A172 (cell line): Measurements from ENCODE around the gene VPS26A. TPM values are rescaled to one million over a fixed set of nuclear protein-coding genes. Genes with fewer than 3 reads are reported as not detected.
"Not testable (repeated sequence)": the region's sequence is repeated elsewhere in the genome, so short reads cannot be mapped to it uniquely, and the experiment has no call there.

Experiments used
- DNase-seq: peaks from one replicate; pipeline ENCODE4 v3.0.0-alpha.2; 2015; ENCODE audit warnings: low spot score
- total RNA-seq: library from RNA; depleted of rRNA; stranded (reverse); fragments of >200 nt; shearing (Covaris generic); gene quantifications from 2 replicates; pipeline ENCODE4 v1.2.3, GENCODE V29; 2014

The VPS26A gene
- total RNA-seq, 1 experiment from 2014 or later: 46.6 TPM

DNA sequence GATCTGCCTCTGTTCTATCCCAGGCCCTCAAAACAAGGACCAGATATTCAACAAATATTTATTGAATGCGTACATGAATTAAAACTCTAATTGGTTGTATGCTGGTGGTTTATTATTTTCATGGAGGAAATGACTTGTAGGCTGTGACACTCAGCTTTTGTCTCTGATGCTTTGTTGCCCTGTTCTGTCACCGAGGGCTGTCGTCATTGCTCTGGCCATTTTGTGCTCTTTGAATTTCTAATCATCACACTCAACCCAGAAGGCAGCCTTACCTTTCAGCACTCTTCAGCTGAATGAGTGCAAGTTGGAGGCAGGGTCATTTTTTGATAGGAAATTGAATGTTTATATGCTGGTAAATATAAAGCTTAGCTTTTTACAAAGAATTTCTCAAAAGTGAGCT lies 21.5 kb upstream of the VPS26A start:
- DNase-seq: no peak

DNA sequence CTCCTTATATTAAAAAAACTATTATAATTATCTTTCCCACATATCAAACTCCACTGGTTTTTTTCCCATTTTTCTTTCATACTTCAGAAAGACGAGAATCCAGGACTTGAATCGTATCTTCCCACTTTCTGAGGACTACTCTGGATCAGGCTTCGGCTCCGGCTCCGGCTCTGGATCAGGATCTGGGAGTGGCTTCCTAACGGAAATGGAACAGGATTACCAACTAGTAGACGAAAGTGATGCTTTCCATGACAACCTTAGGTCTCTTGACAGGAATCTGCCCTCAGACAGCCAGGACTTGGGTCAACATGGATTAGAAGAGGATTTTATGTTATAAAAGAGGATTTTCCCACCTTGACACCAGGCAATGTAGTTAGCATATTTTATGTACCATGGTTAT lies 20.2 kb upstream of the VPS26A start:
- DNase-seq: no peak

DNA sequence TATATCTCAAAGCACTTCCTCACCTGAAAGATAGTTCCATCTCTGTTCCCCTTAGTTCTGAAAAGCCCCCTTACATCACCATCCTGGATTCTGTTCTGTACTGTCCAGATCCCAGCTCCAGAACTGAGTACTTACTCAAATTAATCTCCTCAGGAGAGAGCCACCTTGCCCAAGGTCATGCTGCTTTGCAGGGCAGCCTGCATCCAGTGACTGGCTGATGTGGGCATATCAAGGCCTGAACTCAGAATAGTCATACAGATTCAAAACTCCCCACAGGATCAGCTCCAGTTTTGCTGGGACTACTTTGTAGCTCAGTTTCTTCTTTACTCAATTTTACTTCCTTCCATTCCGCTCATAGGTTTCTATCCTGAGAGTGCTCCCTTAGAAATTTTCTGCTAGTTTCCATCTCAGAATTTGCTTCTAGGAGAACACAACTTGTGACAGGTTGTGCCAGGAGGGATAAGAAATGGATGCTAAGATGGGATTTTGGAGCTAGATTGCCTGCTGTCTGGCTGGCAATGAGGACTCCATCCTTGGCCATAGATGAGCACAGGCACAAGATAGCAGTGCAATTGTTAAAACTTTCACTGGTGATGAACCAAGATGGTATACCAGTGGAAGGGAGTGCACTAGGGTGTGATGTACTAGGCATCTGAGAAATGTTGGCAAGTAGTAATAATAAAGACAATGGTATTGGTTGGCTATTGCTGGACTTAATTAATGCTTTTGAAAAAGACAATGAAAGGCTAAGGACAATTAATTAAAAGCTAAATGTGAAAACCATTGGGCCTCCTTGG lies 18.8 kb upstream of the VPS26A start:
- no peak for DNase-seq

DNA sequence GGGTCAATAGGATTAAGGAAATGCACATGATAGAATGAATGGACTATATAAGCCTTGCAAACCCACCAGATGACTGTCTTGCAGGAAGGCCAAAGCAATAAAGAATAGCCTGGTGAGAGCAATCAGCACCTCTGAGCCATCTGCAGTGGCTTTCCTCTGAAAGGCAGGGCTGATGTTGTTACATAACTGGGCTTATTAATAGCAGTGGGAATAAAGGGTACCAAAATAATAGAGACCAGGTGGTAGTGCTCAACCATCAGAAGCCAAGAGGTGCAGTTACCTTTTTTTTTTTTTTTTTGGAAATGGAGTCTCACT lies 16.8 kb upstream of the VPS26A start:
- no peak for DNase-seq

DNA sequence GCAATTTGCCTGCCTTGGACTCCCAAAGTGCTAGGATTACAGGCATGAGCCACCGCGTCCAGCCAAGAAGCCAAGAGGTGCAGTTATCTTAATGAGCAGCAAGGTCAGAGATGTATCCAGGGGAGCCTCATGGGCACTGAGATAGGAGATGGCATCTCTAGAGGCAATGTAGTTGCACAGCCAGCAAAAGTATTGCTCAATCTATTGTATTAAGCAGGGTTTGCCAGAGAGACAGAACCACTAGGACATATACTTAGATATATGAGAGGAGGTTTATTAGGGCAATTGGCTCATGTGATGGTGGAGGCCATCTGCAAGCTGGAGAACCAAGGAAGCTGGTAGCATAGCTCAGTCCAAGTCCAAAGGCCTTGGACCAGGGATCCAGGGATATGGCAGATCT lies 16.3 kb upstream of the VPS26A start:
- no peak for DNase-seq

DNA sequence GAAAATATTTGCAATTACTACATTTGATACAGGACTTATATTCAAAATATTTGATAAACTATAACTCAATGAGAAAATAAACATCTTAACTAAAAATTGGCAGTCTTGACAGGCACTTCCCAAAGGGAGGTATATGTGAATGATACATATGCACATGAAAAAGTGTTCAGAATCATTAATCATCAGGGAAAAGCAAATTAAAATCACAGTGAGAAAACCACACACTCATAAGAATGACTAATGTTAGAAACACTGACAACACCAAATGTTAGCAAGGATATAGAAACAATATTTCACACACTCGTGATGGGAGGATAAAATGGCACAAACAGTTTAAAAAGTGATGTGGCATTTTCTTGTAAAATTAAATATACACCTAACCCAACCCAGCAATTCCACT lies 4.1 kb upstream of the VPS26A start:
- peak; percentile 38 for DNase-seq

DNA sequence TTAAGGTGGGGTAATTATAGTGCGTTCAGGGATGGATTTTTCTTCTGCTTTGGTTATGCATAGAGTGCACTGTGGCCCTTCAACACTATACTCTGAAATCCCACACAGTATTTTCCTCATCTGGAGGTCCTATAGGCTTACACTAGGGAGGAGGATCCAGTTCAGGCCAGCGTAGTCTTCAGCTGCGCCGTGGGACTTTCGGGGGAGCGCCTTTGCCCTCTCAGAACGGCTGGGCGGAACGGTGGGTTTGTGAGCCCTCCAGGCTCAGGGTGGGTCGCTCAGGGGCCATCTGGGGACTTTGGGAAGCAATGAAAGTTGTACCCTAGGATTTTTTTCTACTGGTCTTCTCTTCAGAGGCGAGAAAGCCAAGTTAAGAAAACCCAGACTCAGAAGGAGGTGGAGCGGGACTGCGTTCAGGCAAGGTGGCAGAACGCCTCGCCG lies 652 bp upstream of the VPS26A start:
- no peak for DNase-seq

DNA sequence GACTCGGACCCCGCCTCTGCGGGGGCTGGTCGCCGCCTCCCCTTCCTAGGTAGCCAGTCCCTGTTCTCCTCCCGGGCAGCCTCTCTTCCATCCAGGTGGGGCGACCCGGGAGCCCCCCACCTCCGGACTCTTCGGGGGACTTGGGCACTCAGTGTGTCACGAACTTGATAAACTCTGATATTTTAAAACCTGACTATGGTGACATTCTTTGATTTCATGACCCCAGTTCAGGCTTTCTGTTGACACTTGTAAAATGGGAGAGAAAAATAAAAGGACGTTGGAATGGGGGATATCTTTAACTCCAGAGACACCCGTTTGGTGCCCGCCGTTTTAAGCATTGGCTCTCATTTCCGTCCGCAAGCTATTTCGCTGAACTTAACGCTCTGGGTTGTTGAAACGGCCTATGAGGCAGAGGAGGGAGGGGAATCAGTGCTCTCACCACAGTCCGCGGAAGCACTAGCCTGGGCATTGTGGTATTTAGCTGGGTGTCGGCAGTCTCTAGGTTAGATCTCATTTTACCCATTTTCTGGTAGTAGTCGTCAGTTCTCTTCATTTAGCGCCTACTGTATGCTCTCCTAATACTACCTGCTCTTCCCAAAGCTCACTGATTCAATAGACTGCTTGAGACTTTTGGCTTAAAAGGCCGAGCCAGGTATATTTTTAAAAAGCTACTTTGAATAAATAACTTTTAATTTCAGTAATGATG lies 738 bp downstream of the VPS26A start:
- DNase-seq: peak; percentile 65

DNA sequence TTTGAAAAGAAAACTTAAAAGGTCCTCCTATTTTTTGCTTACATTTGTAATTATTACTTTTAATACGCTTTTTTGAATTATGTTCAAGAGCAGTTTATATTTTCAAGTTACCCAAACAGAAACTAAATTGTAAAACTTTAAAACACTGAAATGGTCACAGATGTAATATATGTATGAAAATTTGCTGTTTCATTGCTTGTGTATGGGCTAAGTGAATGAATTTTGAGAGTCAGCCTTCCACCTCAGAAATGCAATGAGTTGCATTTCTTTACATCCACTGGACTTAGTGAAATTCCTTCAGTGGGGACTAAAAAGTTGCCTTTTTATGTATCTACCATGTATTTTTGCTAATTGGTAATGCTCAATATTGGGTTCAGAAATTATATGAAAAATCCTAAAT lies 1.6 kb downstream of the VPS26A start:
- DNase-seq: no peak

DNA sequence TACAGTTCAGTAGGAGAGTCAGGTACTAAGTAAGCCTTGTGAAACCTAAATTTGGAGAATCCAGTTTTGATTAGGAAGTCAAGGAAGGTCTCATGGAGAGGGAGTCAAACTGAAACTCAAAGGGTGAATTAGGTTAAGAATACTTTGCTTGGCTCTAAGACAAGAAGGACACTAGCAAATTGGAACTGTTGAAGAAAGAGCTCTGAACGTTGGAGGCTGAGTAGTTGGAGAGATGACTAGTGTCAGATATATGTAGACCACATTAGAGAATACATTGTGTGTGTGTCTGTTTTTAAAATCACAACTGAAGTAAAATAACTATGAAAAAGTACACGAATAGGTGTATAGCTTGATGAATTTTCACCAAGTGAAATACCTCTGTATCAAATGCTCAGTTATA lies 6.3 kb downstream of the VPS26A start:
- no peak for DNase-seq

DNA sequence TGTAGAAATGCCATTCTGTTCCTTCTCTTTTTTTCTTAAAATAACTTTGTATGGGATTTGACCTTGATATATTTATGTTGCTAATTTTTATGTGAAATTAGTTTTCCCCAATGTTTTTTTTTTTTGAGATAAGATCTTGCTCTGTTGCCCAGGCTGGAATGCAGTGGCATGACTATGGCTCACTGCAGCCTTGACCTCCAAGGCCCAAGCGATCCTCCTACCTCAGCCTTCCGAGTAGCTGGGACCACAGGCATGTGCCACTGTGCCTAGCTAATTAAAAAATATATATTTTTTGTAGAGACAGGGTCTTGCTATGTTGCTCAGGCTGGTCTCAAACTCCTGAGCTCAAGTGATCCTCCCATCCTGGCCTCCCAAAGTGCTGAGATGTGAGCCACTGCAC lies 16.0 kb downstream of the VPS26A start:
- no peak for DNase-seq

DNA sequence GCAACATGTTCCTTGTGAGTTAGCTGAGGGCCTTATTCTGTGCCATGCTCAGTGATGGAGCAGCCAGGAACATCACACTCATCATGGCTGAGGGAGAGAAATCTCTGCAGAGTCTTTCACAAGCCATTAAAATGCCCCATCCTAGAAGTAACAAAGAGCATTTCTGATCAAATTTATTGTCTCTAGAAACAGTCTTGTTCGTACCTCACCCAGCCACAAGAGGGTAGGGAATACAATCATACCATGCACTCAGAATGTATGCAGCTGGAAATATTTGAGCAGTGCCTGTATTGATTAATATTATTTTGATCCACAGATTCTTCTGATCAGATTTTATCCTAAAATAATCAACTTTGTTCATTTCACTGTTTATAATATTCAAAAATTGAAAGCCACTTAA lies 17.3 kb downstream of the VPS26A start:
- no peak for DNase-seq

DNA sequence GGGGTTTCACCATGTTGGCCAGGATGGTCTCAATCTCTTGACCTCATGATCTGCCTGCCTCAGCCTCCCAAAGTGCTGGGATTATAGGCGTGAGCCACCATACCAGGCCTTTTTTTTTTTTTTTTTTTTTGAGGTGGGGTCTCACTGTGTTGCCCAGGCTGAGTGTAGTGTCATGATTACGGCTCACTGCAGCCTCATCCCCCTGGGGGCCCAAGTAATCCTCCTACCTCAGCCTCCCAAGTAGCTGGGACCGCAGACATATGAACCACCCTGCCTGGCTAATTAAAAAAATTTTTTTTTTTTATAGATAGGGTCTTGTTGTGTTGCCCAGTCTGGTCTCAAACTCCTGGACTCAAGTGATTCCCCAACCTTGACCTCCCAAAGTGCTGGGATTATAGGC lies 18.1 kb downstream of the VPS26A start:
- not testable (repeated sequence) for DNase-seq

DNA sequence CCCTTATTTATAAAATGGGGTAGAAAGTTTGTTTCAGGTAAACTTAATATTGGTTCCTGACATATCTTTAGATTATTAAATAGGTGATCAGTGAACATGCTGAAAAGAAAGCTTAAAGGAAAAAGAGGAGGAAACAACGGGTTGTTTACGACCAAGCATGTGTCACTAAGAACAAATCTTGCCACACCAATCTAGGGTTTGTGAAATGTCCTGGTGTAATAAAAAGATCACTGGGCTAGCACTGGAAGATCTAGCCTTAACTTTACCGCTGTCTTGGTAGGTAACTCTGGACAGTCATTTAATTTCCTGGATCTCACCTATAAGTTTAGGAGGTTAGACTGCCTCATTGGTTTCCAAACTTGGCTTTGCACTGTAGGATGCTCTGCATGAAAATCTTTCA lies 19.0 kb downstream of the VPS26A start:
- DNase-seq: no peak

DNA sequence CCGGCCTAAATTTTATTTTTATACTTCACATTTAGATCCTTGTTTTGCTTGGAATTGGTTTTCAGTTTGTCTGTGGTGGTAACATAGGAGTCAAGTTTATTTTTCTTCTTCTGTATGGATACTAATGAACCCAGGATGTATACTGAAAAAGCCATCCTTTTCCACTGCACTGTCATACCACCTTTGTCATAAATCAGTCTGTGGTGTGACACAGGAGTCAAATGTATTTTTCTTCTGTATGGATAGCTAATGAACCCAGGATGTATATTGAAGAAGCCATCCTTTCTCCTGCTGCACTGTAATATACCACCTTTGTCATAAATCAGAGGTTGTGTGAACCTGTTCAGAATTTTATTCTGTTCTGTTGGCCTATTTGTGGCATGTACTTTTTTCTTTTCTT lies 21.4 kb downstream of the VPS26A start:
- no peak for DNase-seq

DNA sequence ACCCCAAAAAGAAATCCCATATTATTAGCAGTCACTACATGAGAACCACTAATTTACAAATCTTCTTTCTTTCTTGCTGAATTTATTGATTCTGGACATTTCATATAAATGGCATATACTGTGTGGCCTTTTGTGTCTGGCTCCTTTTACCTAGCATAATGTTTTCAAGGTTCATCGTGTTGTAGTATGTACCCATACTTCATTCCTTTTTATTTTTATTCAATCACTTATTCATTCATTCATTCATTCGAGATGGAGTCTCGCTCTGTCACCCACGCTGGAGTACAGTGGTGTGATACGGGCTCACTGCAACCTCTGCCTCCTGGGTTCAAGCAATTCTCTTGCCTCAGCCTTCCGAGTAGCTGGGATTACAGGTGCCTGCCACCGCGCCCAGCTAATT lies 21.9 kb downstream of the VPS26A start:
- DNase-seq: no peak

DNA sequence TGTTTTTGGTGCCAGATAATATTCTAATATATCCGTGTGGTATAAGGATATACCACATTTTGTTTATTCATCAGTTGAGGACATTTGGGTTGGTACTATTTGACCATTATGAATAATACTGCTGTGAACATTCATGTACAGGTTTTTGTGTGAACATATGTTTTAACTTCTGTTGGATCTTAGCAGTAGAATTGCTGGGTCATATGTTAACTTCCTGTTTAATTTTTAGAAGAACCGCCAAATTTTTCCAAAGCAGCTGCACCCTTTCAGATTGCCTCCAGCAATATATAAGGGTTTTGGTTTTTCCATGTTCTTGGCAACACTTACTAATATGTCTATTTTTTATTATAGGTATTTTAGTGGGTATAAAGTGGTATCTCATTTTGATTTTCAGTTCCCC lies 22.8 kb downstream of the VPS26A start:
- DNase-seq: no peak

DNA sequence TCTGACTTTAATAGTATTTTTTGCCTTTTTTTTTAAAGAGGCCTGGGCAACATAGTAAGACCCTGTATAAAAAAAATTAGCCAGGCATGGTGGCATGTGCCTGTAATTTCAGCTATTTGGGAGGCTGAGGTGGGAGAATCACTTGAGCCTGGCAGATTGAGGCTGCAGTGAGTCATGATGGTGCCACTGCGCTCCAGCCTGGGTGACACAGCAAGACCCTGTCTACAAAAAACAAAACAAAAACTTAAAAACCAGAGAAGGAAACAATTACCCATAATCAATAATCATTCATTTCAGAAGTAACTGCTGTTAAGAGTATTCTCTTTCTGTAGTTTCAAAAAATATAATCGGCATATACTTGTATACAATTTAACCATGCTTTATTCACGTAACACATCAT lies 28.0 kb downstream of the VPS26A start:
- no peak for DNase-seq

DNA sequence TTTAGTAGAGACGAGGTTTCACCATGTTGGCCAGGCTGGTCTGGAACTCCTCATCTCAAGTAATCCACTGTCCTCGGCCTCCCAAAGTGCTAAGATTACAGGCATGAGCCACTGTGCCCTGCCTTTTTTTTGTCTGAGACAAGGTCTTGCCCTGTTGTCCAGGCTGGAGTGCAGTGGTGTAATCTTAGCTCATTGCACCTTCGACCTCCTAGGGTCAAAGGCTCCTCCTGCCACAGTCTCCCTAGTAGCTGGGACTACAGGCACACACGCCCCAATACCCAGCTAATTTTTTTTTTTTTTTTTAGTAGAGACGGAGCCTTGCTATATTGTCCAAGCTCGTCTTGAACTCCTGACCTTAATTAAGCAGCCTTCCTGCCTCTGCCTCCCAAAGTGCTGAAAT lies 29.2 kb downstream of the VPS26A start:
- DNase-seq: no peak

DNA sequence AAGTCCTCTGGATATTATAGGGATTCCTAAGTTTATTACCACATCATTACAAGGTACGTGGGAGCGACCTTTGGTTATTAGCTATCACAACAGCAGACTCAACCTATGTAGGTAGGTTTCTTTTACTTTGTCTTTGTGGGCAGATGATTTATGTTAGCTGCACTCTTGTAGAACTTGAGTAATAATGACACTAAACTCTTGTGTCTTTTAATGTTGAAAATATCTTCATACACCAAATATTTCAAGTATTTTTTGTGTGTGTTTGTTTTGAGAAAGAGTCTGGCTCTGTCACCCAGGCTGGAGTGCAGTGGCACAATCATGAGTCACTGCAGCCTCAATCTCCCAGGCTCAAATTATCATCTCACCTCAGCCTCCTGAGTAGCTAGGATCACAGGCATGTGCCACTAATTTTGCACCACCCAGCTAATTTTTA lies 36.8 kb downstream of the VPS26A start:
- DNase-seq: peak; percentile 76

DNA sequence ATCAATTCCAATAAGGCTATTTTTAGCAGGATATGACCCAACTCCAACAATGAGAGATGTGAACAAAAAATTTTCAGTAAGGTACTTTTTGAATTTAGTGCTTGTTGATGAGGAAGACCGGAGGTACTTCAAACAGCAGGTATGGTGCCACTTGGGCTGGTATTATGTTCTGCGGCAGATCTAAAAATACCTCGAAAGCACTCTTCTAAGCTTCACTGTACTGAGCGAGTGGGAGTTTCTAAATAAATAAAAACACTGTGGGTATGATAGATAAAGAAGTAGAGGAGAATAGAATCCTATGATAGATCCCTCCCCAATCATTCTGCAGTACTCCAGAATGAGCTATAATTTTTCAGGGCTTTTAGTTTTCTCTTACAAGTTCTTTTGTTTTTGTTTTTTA lies 44.5 kb downstream of the VPS26A start:
- DNase-seq: no peak

DNA sequence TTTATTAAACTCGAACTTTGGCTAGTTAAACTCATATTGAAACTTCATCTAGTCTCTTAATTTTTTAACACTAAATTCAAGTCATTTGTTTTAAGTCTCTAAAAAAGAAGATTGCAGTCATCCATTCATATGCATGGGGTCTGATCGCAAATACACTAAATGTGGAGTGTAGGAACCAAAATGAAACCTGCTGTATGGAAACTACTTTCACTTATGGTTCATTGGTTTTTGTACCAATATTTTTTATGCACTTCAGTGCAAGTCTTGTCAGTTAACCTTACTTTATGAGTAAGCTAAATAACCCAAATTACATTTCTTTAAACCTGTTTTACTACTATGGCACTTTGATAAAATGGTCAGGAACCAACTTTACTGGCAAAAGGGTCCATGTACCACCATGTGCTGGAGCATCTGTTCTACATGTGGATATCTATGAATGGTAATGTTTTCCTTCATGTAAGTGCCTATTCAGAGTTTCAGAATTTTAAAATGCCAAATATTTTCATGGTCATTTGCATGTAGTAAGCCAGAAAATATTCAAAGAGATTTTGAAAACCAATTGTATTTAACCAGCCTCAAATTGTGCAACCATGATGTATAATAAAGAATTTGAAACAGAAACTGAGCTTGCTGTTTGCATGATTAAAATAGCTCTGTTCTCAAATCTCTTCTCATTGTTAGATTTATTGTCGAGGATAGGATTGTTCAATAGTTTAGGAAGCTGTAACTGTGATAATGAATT lies 48.4 kb downstream of the VPS26A start:
- no peak for DNase-seq

DNA sequence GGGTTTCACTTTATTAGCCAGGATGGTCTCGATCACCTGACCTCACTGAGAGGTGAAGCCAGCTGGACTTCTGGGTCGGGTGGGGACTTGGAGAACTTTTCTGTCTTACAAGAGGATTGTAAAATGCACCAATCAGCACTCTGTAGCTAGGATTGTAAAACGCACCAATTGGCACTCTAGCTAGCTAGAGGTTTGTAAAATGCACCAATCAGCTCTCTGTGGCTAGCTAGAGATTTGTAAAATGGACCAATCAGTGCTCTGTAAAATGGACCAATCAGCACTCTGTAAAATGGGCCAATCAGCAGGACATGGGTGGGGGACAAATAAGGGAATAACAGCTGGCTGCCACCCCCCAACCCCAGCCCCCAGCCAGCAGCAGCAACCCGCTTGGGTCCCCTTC lies 51.3 kb downstream of the VPS26A start:
- not testable (repeated sequence) for DNase-seq
